HepG2 (cell line): ENCODE data around the gene PFKFB2. TPM values are rescaled to one million over a fixed set of nuclear protein-coding genes. Genes with fewer than 3 reads are reported as not detected.

Source experiments
- IRF2 ChIP-seq: IDR thresholded peaks from 2 replicates; pipeline ENCODE4 v1.6.1; 2018; ENCODE audit warnings: missing genetic modification reagents, missing compliant biosample characterization
- NCOA2 ChIP-seq: sonication (generic); formaldehyde crosslinking; IDR thresholded peaks from 2 replicates; pipeline ENCODE4 v1.8.0; 2022; ENCODE audit warnings: inconsistent platforms
- NR2F1 ChIP-seq, 2 experiments: fragments of 450-650 bp in 1 of 2; formaldehyde crosslinking in 1 of 2; IDR thresholded peaks; 2 replicates each; pipeline versions ENCODE4 v1.5.0 to v1.6.1; 2016 to 2020; ENCODE audit warnings: mild to moderate bottlenecking in 1 of 2, missing compliant biosample characterization in 1 of 2, missing genetic modification reagents in 1 of 2, moderate library complexity in 1 of 2
- SMAD9 ChIP-seq: sonication (generic); formaldehyde crosslinking; IDR thresholded peaks from 2 replicates; pipeline ENCODE4 v1.5.1; 2020; ENCODE audit warnings: mild to moderate bottlenecking, missing genetic modification reagents
- SOX6 ChIP-seq, 2 experiments: fragments of 450-650 bp in 1 of 2; sonication (generic) in 1 of 2; formaldehyde crosslinking in 1 of 2; IDR thresholded peaks; 2 replicates each; pipeline versions ENCODE4 v1.4.0 to v1.6.1; 2017 to 2020; ENCODE audit warnings: antibody characterized with exemption in 1 of 2, mild to moderate bottlenecking in 1 of 2, missing genetic modification reagents in 1 of 2
- ZFP36 ChIP-seq: fragments of 150-350 bp; IDR thresholded peaks from 2 replicates; pipeline ENCODE4 v1.6.1; 2018; ENCODE audit warnings: borderline replicate concordance, low read length, low read depth; ENCODE audit not compliant: partially characterized antibody
- ZNF460 ChIP-seq: sonication (generic); formaldehyde crosslinking; IDR thresholded peaks from 2 replicates; pipeline ENCODE4 v1.5.1; 2020; ENCODE audit warnings: missing genetic modification reagents, mild to moderate bottlenecking, borderline replicate concordance
- ZNF713 ChIP-seq: sonication (generic); formaldehyde crosslinking; IDR thresholded peaks from 2 replicates; pipeline ENCODE4 v1.4.0; 2020; ENCODE audit warnings: mild to moderate bottlenecking, missing genetic modification reagents
- ZNF720 ChIP-seq: sonication (generic); formaldehyde crosslinking; IDR thresholded peaks from 2 replicates; pipeline ENCODE4 v1.4.0; 2020; ENCODE audit warnings: missing genetic modification reagents
- ZNF775 ChIP-seq: sonication (generic); formaldehyde crosslinking; IDR thresholded peaks from 2 replicates; pipeline ENCODE4 v1.4.0; 2020; ENCODE audit warnings: missing genetic modification reagents, mild to moderate bottlenecking, moderate library complexity, borderline replicate concordance
- polyA plus RNA-seq, 8 experiments: library from polyadenylated mRNA; depleted of rRNA in 3 of 8; stranded (reverse) in 7 of 8; unstranded in 1 of 8; fragments of >200 nt; fragmentation: Illumina TruSeq in 4 of 8; extraction: Trizol in 4 of 8; gene quantifications; 2 replicates each; pipeline versions ENCODE4 v1.2.1 to v1.2.3, GENCODE V29; 2011 to 2016; ENCODE audit warnings: low read depth in 4 of 8, missing spikeins in 1 of 8, mixed read lengths in 1 of 8; ENCODE audit not compliant: insufficient read depth in 1 of 8
- total RNA-seq, 5 experiments: library from RNA; depleted of rRNA; stranded (reverse); fragments of >200 nt; fragmentation: Illumina TruSeq; extraction: Trizol; gene quantifications; 2 replicates each; pipeline ENCODE4 v1.2.3, GENCODE V29; 2016; ENCODE audit warnings: low read depth in 1 of 5
- TF ChIP-seq, protein P1 (sequence below): sonication (generic); formaldehyde crosslinking; IDR thresholded peaks from 2 replicates; pipeline ENCODE4 v1.5.0; 2020; ENCODE audit warnings: mild to moderate bottlenecking, missing genetic modification reagents, borderline replicate concordance
- TF ChIP-seq, protein P2 (sequence below): sonication (generic); formaldehyde crosslinking; IDR thresholded peaks from 2 replicates; pipeline ENCODE4 v1.4.0; 2020; ENCODE audit warnings: missing genetic modification reagents
- TF ChIP-seq, protein P3 (sequence below): fragments of 450-650 bp; IDR thresholded peaks from 2 replicates; pipeline ENCODE4 v1.6.1; 2017
- TF ChIP-seq, protein P4 (sequence below): conservative IDR thresholded peaks from 2 replicates; pipeline ENCODE4 v1.6.1; 2018; ENCODE audit warnings: missing genetic modification reagents
- TF ChIP-seq, protein P5 (sequence below): sonication (generic); formaldehyde crosslinking; IDR thresholded peaks from 2 replicates; pipeline ENCODE4 v1.4.0; 2020; ENCODE audit warnings: missing genetic modification reagents, borderline replicate concordance

The PFKFB2 gene
- total and polyA plus RNA-seq, 2 of the 13 experiments (the other 11 are each of a cell fraction or from before 2014, with no cell fraction given) = 4.6 to 10.6 TPM

DNA sequence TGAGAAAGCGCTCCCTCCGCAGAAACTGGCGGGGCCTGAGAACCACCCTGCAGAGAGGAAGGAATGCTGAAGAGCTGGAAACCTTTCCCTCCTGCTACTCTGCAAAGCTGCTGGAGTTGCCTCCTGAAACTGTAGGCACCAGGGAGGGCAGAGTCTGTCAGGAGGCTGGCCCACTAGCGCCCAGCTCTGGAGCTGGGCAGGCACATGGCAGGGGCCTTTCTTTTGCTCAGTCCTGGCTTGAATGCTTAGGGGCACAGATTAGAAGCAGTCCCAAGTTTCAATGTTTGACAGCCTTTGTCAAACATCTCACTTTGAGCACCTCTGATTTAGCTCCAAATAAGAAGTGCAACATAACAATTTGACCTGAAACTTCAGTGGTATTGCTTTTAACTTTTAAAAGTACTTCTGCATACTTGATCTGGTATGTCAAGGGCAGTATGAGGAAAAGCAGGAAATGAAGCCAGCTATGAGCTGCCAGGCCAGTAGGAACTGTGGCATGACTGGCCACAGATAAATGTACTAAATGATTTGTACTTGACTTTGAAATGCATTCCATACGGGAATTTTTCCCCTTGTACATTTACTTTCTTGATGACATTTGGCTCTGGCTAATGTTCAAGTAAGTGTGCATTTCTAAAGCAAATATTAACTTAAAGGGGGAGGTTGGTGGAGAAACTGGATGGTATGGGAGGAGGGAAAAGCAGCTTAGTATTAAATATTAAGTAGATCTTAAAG, 27.8 kb upstream of the PFKFB2 start (continued):
- no peak for TF ChIP-seq SOX6 (IDR thresholded peaks at IDR 0.05)
- peak; percentile 64 for TF ChIP-seq SOX6 (CRISPR knock-in tag; IDR thresholded peaks at IDR 0.05)
- TF ChIP-seq ZNF713 (CRISPR knock-in tag) = no peak
- TF ChIP-seq NR2F1 (CRISPR knock-in tag; IDR thresholded peaks at IDR 0.05) = peak in 1 of 2 experiments; percentile 33; a peak in 1 of 4 replicates
- no peak for TF ChIP-seq SMAD9 (CRISPR knock-in tag)
- TF ChIP-seq NCOA2 (CRISPR knock-in tag) = peak; percentile 79
- TF ChIP-seq, protein P1, sequence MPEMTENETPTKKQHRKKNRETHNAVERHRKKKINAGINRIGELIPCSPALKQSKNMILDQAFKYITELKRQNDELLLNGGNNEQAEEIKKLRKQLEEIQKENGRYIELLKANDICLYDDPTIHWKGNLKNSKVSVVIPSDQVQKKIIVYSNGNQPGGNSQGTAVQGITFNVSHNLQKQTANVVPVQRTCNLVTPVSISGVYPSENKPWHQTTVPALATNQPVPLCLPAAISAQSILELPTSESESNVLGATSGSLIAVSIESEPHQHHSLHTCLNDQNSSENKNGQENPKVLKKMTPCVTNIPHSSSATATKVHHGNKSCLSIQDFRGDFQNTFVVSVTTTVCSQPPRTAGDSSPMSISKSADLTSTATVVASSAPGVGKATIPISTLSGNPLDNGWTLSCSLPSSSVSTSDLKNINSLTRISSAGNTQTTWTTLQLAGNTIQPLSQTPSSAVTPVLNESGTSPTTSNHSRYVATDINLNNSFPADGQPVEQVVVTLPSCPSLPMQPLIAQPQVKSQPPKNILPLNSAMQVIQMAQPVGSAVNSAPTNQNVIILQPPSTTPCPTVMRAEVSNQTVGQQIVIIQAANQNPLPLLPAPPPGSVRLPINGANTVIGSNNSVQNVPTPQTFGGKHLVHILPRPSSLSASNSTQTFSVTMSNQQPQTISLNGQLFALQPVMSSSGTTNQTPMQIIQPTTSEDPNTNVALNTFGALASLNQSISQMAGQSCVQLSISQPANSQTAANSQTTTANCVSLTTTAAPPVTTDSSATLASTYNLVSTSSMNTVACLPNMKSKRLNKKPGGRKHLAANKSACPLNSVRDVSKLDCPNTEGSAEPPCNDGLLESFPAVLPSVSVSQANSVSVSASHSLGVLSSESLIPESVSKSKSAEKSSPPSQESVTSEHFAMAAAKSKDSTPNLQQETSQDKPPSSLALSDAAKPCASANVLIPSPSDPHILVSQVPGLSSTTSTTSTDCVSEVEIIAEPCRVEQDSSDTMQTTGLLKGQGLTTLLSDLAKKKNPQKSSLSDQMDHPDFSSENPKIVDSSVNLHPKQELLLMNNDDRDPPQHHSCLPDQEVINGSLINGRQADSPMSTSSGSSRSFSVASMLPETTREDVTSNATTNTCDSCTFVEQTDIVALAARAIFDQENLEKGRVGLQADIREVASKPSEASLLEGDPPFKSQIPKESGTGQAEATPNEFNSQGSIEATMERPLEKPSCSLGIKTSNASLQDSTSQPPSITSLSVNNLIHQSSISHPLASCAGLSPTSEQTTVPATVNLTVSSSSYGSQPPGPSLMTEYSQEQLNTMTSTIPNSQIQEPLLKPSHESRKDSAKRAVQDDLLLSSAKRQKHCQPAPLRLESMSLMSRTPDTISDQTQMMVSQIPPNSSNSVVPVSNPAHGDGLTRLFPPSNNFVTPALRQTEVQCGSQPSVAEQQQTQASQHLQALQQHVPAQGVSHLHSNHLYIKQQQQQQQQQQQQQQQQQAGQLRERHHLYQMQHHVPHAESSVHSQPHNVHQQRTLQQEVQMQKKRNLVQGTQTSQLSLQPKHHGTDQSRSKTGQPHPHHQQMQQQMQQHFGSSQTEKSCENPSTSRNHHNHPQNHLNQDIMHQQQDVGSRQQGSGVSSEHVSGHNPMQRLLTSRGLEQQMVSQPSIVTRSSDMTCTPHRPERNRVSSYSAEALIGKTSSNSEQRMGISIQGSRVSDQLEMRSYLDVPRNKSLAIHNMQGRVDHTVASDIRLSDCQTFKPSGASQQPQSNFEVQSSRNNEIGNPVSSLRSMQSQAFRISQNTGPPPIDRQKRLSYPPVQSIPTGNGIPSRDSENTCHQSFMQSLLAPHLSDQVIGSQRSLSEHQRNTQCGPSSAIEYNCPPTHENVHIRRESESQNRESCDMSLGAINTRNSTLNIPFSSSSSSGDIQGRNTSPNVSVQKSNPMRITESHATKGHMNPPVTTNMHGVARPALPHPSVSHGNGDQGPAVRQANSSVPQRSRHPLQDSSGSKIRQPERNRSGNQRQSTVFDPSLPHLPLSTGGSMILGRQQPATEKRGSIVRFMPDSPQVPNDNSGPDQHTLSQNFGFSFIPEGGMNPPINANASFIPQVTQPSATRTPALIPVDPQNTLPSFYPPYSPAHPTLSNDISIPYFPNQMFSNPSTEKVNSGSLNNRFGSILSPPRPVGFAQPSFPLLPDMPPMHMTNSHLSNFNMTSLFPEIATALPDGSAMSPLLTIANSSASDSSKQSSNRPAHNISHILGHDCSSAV = no peak
- TF ChIP-seq IRF2 (CRISPR knock-in tag) = peak; percentile 67; the same call in 1 of the 2 replicates
- no peak for TF ChIP-seq ZNF720 (CRISPR knock-in tag)
- TF ChIP-seq, protein P2, sequence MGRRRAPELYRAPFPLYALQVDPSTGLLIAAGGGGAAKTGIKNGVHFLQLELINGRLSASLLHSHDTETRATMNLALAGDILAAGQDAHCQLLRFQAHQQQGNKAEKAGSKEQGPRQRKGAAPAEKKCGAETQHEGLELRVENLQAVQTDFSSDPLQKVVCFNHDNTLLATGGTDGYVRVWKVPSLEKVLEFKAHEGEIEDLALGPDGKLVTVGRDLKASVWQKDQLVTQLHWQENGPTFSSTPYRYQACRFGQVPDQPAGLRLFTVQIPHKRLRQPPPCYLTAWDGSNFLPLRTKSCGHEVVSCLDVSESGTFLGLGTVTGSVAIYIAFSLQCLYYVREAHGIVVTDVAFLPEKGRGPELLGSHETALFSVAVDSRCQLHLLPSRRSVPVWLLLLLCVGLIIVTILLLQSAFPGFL (CRISPR knock-in tag) = no peak
- TF ChIP-seq, protein P3, sequence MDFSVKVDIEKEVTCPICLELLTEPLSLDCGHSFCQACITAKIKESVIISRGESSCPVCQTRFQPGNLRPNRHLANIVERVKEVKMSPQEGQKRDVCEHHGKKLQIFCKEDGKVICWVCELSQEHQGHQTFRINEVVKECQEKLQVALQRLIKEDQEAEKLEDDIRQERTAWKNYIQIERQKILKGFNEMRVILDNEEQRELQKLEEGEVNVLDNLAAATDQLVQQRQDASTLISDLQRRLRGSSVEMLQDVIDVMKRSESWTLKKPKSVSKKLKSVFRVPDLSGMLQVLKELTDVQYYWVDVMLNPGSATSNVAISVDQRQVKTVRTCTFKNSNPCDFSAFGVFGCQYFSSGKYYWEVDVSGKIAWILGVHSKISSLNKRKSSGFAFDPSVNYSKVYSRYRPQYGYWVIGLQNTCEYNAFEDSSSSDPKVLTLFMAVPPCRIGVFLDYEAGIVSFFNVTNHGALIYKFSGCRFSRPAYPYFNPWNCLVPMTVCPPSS = no peak
- no peak for TF ChIP-seq ZFP36
- no peak for TF ChIP-seq ZNF460 (CRISPR knock-in tag)
- no peak for TF ChIP-seq ZNF775 (CRISPR knock-in tag)
- TF ChIP-seq, protein P4, sequence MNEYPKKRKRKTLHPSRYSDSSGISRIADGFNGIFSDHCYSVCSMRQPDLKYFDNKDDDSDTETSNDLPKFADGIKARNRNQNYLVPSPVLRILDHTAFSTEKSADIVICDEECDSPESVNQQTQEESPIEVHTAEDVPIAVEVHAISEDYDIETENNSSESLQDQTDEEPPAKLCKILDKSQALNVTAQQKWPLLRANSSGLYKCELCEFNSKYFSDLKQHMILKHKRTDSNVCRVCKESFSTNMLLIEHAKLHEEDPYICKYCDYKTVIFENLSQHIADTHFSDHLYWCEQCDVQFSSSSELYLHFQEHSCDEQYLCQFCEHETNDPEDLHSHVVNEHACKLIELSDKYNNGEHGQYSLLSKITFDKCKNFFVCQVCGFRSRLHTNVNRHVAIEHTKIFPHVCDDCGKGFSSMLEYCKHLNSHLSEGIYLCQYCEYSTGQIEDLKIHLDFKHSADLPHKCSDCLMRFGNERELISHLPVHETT = no peak
- TF ChIP-seq, protein P5, sequence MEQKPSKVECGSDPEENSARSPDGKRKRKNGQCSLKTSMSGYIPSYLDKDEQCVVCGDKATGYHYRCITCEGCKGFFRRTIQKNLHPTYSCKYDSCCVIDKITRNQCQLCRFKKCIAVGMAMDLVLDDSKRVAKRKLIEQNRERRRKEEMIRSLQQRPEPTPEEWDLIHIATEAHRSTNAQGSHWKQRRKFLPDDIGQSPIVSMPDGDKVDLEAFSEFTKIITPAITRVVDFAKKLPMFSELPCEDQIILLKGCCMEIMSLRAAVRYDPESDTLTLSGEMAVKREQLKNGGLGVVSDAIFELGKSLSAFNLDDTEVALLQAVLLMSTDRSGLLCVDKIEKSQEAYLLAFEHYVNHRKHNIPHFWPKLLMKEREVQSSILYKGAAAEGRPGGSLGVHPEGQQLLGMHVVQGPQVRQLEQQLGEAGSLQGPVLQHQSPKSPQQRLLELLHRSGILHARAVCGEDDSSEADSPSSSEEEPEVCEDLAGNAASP = peak; percentile 52; the same call in 1 of the 2 replicates
